Lower leg skin (tissue), 4 donors: ENCODE measurements around the gene DDX10. TPM values are rescaled to one million over a fixed set of nuclear protein-coding genes. Genes with fewer than 3 reads are reported as not detected.

Source experiments
- DNase-seq, 2 donors: peaks; one replicate each; pipeline ENCODE4 v3.0.0-alpha.2; 2019; ENCODE audit warnings: low spot score in 2 of 2
- H3K4me3 ChIP-seq: fragments of 200-600 bp; sonication (generic); 2 replicates; pipeline ENCODE4 v1.5.1; 2017; ENCODE audit warnings: mild to moderate bottlenecking, low read depth; ENCODE audit not compliant: poor library complexity, severe bottlenecking
- CTCF ChIP-seq, 3 donors: fragments of 450-650 bp; IDR thresholded peaks; one replicate each; pipeline ENCODE4 v1.5.1; 2016; ENCODE audit warnings: antibody characterized with exemption in 3 of 3, mild to moderate bottlenecking in 3 of 3, moderate library complexity in 2 of 3
- POLR2A ChIP-seq, 2 donors: fragments of 450-650 bp; IDR thresholded peaks; one replicate each; pipeline ENCODE4 v1.6.1; 2016 to 2017; ENCODE audit warnings: antibody characterized with exemption in 2 of 2, mild to moderate bottlenecking in 1 of 2, moderate library complexity in 1 of 2
- WGBS, 2 donors: methylation state at CpG; one replicate each; pipeline ENCODE4 v1.1.5; 2018; 5-methylcytosine and 5-hydroxymethylcytosine counted together
- intact Hi-C: fragments of 100-400 bp; cut with DNase I; formaldehyde crosslinking; loops from one replicate; pipeline ENCODE4 v1.15.0; 2023; ENCODE audit warnings: low total_unique reads
- total RNA-seq, 4 donors: library from RNA; depleted of rRNA; stranded (reverse); fragments of >200 nt; gene quantifications; one replicate each; pipeline ENCODE4 v1.1.0, GENCODE V29; 2016

The DDX10 gene
- total RNA-seq, 4 donors from 2014 or later: 18.4 to 33.5 (median 22.2) TPM

GRCh38 chr11:108672113-108672512 is 7.2 kb downstream of the DDX10 start:
- no peak overlapping the region for H3K4me3 ChIP-seq
- intact Hi-C loops: no loop called here
- DNase-seq: no peak
- 39 to 42% methylated on average over 3 of the region's 3 CpGs for WGBS, 2 donors
- no peak for TF ChIP-seq POLR2A (IDR thresholded peaks at IDR 0.05)
- TF ChIP-seq CTCF (IDR thresholded peaks at IDR 0.05): no peak

DNA sequence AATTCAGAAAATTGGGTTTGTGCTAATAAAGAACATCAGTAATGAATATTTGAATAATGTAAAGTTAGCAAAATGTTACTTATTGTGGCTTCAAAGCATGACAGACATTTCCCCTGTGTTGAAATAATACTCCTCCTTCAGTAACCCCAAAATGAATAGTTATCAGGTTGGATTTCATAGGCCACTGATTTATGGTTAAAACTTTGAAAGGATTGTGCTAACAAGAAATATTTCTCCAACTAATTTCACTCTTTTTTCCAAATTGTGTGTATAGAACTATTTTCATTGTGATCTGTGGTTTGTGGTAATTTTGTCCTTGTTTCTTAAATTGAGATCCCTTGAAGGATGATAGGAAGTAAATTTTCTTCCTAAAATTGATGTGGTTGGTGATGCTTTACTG is 7.9 kb downstream of the DDX10 start:
- intact Hi-C loops: no loop called here
- no peak overlapping the region for H3K4me3 ChIP-seq
- no peak for DNase-seq
- TF ChIP-seq POLR2A (IDR thresholded peaks at IDR 0.05) (no peak), CTCF (IDR thresholded peaks at IDR 0.05) (no peak)

DNA sequence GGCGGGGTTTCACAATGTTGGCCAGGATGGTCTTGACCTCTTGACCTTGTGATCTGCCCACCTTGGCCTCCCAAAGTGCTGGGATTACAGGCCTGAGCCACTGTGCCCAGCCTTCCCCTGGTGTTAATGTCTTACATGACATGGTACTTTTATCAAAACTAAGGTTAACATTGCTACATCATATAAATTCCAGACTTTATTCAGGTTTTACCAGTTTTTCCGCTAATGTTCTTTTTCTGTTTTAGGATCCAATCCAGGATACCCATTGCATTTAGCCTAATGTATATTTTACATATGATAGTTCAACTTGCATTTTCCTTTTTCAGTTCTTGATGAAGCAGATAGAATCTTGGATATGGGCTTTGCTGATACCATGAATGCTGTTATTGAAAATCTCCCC is 14.2 kb downstream of the DDX10 start:
- intact Hi-C loops: no loop called here
- H3K4me3 ChIP-seq: no peak overlapping the region
- no peak for DNase-seq
- no peak for TF ChIP-seq POLR2A (IDR thresholded peaks at IDR 0.05)
- no peak for TF ChIP-seq CTCF (IDR thresholded peaks at IDR 0.05)
- 88% methylated on average over 2 of the region's 2 CpGs for WGBS, 2 donors

DNA sequence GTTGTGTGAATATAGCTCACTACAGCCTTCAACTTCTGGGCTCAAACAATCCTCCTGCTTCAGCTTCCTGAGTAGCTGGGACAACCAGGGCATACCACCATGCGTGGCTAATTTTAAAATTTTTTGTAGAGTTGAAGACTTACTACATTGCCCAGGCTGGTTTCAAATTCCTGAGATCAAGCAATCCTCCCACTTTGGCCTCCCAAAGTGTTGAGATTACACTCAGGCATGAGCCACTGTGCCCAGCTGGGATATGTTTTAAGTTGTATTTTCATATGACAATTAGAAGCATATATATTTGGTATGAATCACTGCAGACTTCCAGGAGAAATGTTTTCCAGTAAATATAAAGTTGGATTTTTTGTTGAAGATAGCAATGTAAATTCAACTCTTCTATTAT is 15.4 kb downstream of the DDX10 start:
- no peak overlapping the region for H3K4me3 ChIP-seq
- intact Hi-C loops: no loop called here
- no peak for DNase-seq
- TF ChIP-seq CTCF (IDR thresholded peaks at IDR 0.05) (no peak), POLR2A (IDR thresholded peaks at IDR 0.05) (no peak)
- 97 to 100% methylated on average over 1 of the region's 1 CpG for WGBS, 2 donors

DNA sequence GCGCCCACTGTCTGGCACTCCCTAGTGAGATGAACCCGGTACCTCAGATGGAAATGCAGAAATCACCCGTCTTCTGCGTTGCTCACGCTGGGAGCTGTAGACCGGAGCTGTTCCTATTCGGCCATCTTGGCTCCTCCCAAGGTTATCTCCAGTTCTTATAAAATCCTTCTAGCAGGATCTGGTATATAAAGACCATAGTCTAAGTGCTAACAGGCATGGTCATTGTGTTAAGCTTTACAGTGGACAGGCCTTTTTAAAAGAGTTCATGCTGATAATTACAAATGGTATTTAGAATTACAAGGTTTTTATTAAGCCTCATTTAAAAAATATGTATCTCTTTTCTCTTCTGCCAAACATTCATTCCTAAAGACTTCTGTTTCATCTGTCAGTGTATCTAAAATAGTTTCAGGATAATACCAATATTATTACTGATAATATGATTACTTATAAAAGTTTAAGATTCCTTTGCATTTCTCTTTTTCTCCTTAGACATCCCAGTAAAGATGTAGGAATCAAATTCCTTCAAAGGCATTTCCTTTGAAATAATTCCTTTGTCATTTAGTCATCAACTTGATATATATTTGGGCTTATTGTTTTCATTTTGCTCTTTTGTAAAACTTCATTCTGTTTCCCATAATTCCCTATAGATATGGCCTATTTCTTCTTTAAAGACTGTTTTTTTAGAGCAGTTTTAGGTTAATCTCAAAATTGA is 20.7 kb downstream of the DDX10 start:
- WGBS, 2 donors: 100% methylated on average over 5 of the region's 7 CpGs
- intact Hi-C loops: no loop called here
- no peak for TF ChIP-seq POLR2A (IDR thresholded peaks at IDR 0.05)
- TF ChIP-seq CTCF (IDR thresholded peaks at IDR 0.05): no peak

GRCh38 chr11:108693852-108694251 is 29.0 kb downstream of the DDX10 start:
- 73 to 88% methylated on average over 2 of the region's 2 CpGs for WGBS, 2 donors
- intact Hi-C loops: no loop called here
- no peak overlapping the region for H3K4me3 ChIP-seq
- TF ChIP-seq CTCF (IDR thresholded peaks at IDR 0.05) (no peak), POLR2A (IDR thresholded peaks at IDR 0.05) (no peak)
- DNase-seq: no peak

More for the DNA sequence above, 20.7 kb downstream of the DDX10 start:
- DNase-seq: no peak
- no peak overlapping the region for H3K4me3 ChIP-seq
